GM12874 (cell line): ENCODE measurements around the gene ACTN3.

Source experiments
- TF ChIP-seq, protein P1 (sequence below): IDR thresholded peaks from 2 replicates; pipeline ENCODE4 v1.5.1; 2011; ENCODE audit warnings: low read depth, mild to moderate bottlenecking, control low read depth, low read length, moderate library complexity; ENCODE audit not compliant: insufficient read depth

ACTN3 gene

DNA sequence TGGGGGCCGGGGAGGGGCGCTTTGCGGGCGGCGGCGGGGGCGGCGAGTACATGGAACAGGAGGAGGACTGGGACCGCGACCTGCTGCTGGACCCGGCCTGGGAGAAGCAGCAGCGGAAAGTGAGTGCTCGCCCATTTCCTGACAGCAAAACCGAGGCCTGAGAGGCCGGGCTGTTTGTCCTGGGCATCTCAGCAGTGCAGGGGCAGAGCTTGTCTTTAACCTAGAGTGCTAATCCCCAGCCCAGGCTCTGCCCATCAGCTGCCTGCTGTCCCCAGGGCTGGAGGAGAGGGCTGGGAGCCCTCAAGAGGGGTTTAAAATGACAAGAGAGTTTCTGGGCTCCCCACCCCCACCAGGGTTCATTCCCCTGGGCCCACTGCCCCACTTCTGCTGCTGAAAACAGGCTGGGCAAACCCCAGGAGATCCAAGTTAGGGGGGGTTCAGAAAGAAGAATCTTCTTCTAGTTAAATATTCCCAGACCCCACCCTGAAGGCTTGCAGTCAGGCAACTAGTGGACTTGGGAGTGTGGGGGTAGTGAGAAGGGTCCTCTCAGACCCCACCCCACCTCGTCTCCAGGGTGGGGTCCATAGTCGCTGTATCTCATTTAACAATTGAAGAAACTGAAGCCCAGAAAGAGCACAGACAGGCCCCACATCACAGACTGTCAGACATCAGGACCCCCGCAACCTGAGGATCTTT lies 411 bp downstream of the ACTN3 start:
- TF ChIP-seq, protein P1, sequence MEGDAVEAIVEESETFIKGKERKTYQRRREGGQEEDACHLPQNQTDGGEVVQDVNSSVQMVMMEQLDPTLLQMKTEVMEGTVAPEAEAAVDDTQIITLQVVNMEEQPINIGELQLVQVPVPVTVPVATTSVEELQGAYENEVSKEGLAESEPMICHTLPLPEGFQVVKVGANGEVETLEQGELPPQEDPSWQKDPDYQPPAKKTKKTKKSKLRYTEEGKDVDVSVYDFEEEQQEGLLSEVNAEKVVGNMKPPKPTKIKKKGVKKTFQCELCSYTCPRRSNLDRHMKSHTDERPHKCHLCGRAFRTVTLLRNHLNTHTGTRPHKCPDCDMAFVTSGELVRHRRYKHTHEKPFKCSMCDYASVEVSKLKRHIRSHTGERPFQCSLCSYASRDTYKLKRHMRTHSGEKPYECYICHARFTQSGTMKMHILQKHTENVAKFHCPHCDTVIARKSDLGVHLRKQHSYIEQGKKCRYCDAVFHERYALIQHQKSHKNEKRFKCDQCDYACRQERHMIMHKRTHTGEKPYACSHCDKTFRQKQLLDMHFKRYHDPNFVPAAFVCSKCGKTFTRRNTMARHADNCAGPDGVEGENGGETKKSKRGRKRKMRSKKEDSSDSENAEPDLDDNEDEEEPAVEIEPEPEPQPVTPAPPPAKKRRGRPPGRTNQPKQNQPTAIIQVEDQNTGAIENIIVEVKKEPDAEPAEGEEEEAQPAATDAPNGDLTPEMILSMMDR = no peak

DNA sequence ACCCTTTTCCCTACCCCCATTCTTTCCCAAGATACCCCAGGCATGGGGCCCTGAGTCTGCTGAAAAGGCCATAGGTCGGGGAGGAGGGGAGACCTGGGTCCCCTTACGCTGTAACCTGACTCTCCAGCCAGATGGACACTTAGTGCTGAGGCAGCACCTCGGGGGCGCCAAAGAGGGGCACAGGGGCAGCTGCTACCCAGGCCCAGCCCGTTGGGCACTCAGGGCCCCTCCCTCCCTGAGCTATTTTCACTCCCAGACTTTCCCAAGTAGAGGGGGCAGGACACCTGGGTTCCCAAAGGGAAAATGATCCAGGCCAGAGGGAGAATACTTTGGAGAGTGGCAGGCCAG lies 933 bp downstream of the ACTN3 start:
- TF ChIP-seq, protein P1 = no peak

DNA sequence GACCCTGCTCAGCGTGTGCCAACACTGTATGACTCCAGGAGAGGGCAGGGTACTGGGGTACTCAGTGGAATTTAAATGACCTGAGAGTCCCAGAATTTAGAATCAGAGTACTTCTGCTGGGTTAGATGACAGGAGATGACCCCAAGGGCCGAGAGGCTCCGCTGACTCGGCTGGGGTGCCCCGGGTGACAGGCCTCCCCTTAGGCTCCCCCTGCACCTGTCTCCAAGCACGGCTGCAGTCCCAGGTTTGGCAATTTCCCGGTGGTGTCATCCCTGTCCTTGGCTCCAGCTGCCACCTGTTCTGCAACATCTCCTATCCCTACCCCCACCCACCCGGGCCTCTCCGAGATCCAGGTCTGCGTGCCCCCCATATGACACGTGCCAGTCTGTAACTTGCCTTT lies 1.3 kb downstream of the ACTN3 start:
- TF ChIP-seq, protein P1 = no peak

DNA sequence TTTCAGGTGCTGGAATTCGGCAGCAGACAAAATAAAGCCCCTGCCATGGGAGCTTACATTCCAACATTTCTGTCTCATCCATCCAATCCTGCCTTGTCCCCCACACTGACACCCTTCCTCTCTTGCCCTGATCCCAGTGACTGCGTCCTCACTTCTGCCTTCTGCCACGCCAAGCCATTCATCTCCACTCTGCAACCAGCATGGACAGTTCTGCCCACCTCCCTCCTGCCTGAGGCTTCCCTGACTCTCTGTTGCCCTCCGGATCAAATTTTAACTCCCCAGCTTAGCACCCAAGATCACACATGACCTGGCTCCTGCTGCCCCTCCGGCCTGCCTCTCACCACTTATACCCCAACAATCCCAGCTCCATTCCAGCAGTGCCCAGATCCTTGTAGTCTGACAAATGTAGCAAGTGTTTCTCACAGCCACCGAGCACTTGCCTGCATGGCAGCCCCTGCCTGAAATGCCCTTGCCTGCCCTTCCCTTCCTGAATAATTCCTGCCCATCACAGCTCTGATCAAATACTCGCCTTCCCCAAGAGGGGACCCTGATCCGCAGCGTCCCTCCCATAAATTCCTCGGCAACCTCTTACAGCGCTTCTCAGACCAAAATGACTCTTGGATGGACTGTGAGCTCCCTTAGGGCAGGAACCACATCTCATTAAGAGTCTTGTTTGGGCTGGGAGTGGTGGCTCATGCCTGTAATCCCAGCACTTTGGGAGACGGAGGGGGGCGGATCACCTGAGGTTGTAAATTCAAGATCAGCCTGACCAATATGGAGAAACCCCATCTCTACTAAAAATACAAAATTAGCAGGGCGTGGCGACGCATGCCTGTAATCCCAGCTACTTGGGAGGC lies 2.3 kb downstream of the ACTN3 start:
- TF ChIP-seq, protein P1 = no peak

DNA sequence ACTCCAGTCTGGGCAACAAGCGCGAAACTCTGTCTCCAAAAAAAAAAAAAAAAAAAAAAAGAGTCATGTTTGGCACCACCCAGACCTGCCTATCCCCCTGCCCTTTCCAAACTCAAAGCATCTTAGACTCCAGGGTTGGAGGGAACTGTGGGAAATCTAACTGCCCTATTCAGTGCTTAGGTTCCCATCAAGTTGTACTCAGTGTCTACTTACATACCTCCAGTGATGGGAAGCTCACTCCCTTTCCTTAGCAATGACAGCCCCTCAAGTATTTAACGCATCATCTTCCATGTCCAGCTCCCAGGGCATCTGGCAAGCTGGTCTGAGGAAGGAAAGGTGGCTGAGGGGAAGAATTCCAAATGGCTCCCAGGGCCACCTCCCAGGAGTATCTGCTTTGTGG lies 3.0 kb downstream of the ACTN3 start:
- TF ChIP-seq, protein P1 = no peak

DNA sequence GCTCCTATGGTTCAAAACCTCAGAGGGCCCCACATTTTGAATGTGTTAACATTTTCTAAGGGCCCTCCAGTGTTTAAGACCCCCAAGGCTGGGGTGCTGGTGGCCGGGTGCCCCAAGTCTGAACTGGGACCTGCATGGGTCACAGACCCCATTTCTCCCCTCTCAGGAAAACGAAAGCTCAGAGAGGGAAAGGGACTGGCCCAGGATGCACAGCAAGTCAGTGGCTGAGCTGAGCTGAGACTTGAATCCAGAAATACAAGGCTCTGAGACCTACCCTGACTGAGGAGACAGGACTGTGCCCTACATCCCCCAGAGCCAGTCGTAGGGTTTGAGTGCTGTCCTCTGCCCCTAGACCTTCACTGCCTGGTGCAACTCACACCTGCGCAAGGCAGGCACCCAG lies 4.2 kb downstream of the ACTN3 start:
- TF ChIP-seq, protein P1 = no peak

DNA sequence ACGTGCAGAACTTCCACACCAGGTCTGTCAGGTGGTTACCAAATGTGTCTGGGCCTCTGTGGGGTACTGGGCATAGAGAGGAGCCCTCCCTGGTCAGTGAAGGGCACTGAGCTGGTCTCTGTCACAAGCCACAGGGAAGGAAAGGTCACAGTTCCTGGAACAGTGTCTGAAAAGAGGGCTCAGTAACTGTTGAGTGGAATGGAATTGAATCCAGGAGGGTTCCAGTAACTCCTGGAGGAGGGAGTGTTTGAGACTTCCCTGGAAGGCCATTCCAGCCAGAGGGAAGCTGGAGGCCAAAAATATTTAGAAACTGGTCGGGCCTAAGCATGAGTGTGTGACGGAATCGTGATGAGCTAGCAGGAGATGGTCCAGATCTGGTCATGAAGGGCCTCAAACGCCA lies 7.9 kb downstream of the ACTN3 start:
- TF ChIP-seq, protein P1 = no peak
